GM19043 (cell line): Measurements from ENCODE around the gene FBN2.
"Not testable (repeated sequence)": the region's sequence is repeated elsewhere in the genome, so short reads cannot be mapped to it uniquely, and the experiment has no call there.

Experiments used
- ATAC-seq: cut with Tn5 transposase; IDR thresholded peaks from one replicate; pipeline ENCODE4 v1.9.1; 2021; ENCODE audit warnings: low read depth; ENCODE audit not compliant: unreplicated experiment

The FBN2 gene

DNA sequence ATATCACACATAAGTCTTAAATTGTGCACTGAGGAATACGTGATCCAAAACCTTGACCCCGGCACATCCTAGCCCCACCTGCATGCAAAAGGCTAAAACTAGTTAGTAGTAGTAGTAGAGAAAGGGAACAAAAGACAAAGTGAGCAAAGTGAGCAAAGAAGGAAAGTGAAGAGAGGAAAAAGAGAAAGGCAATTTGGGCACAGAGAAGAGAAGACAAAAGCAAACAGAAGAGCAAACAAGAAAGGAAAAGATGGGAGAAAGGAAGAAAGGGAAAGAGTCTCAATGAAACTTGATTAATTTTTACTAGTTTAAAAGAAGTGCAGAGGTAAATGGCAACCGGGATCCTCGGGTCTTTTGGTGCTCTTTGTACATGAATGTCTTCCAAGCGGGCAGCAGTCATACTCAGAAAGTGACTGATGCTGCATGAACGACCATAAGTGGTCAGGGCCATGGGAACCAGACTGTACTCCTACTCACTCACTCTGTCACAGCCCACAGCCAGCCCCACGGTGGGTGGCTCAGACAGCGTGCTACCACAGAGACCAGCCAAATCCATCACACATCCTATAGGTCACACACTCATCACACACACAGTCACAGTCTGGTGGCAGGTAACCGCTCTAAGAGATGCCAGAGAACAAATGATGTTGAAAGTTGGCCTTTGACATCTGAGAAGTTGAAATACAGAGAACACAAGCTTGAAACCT is 203.9 kb downstream of the FBN2 start:
- no peak for ATAC-seq

DNA sequence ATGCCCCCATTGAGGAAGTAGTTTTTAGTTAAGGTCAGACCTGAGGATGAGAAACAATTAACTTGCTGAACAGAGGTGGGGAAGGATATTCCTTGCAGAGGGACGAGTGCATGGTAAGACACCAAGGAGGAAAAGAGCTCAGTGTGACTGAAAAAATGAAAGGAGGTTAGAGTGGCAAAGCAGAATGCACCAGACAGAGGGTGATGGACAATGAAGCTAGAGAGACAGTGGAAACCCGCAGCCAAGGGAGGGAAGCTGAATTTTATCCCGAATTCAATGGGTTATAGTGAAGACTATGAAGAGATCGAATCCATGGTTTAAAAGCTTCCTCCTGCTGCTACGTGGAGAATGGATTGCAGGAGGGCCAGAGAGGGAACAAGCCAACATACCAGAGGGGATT is 206.8 kb downstream of the FBN2 start:
- ATAC-seq: no peak

DNA sequence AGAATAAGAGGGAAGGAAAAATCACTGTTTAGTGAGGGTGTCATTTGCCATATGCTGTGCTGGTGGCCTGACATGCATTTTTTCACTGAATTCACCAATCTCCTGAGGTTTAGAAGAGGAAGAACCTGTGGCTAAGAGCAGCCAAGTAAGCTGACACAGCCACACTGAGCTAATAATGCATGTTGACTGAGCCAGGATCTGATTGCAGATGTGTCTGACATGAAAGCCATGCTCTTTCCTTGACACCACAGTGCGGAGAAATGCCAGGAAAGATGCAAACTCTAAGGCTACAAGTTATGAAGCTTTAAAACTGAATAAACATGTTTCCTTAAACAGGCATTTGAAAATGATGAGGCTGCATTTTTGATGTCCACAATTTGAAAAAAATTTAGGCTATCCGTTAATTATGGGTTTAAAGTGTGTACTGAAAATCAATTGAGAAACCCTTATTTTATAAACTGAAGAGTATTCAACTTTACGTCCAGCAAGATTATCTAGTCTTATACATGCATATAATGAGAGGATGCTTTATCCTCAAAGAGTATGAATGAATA is 208.6 kb downstream of the FBN2 start:
- no peak for ATAC-seq

GRCh38 chr5:128328446-128328845 is 209.6 kb downstream of the FBN2 start:
- ATAC-seq: no peak

DNA sequence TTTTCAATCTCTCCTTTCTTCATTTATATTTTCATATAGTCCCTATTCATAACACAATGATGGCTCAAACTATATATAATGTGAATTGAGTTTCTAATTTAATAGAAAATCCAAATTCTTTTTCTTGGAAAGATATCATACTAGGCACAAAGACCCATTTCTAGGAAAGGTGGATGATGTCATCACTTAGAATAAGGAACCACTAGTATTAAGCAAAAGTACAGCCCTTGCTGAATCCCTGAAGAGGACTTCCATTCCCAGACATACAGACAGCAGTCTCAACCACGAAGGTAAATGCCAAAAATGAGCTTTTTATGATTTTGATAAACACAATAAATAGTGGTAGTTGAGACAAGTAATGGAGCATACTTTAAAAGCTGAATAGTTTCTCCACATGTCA is 210.0 kb downstream of the FBN2 start:
- no peak for ATAC-seq

DNA sequence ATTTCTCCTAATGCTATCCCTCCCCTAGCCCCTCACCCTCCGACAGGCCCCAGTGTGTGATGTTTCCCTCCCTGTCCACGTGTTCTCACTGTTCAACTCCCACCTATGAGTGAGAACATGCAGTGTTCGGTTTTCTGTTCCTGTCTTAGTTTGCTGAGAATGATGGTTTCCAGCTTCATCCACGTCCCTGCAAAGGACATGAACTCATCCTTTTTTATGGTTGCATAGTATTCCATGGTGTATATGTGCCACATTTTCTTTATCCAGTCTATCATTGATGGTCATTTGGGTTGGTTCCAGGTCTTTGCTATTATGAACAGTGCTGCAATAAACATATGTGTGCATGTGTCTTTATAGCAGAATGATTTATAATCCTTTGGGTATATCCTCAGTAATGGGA is 216.6 kb downstream of the FBN2 start:
- not testable (repeated sequence) for ATAC-seq

DNA sequence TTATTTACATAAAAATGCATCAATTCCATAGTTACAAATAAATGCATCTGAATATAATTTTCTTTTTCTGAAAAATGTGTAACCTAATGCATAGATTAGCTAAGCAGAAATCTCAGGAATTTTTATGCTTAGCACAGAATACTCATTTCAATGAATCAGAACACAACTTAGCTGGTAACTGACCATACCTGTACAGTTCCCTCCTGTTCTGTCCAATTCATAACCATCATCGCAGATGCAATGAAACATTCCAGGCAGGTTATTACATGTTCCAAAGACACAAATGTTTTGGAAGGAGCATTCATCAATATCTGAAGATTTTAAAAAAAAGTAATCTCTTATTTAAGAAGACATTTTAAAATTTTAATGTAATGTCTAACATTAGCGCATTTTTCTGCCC is 219.4 kb downstream of the FBN2 start:
- ATAC-seq: no peak

GRCh38 chr5:128317481-128317880 is 220.6 kb downstream of the FBN2 start:
- no peak for ATAC-seq

DNA sequence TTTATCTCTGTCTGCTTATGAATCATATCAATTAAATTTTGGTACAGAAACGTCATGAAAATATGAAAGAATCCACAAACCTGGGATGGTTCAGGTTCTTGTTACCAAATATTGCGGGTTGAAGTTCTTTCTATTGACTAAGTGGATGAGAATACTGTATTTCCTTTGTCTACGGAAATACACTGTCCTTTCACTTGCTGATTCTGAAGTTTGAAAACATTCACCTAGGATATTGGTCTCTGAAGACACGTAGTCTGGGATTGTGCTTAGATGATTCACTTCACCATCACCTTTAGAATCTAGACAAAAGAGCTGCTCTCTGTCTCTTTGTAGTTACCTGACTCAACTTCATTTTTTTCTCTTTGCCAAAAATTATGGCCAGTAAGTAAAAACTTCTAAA is 222.4 kb downstream of the FBN2 start:
- ATAC-seq: no peak

- no peak for ATAC-seq
Observed at GRCh38 chr5:128305341-128305740, 232.7 kb downstream of the FBN2 start.

GRCh38 chr5:128304791-128305190 is 233.3 kb downstream of the FBN2 start:
- ATAC-seq: no peak

- no peak for ATAC-seq
Observed at GRCh38 chr5:128304088-128304487, 234.0 kb downstream of the FBN2 start.

- ATAC-seq: no peak
Observed at GRCh38 chr5:128303593-128303992, 234.5 kb downstream of the FBN2 start.

DNA sequence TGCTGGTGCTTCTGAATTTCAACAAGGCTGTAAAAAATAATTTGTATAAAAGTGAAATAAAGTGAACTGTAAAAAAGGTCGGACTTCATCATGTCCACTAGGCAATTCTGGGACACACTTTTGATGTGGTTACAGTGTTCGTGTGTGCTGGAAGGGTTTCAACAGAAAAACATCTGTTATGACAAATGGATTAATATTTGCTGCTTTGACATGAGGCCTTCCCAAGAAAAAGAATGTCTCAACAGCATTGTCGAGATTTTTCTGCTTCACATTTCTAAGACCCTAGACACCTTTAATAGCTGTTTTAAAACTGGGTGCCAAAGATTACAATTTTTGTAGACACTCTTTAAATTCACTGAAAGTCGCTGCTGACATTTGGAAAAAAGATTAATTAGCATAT is 237.9 kb downstream of the FBN2 start:
- ATAC-seq: no peak

DNA sequence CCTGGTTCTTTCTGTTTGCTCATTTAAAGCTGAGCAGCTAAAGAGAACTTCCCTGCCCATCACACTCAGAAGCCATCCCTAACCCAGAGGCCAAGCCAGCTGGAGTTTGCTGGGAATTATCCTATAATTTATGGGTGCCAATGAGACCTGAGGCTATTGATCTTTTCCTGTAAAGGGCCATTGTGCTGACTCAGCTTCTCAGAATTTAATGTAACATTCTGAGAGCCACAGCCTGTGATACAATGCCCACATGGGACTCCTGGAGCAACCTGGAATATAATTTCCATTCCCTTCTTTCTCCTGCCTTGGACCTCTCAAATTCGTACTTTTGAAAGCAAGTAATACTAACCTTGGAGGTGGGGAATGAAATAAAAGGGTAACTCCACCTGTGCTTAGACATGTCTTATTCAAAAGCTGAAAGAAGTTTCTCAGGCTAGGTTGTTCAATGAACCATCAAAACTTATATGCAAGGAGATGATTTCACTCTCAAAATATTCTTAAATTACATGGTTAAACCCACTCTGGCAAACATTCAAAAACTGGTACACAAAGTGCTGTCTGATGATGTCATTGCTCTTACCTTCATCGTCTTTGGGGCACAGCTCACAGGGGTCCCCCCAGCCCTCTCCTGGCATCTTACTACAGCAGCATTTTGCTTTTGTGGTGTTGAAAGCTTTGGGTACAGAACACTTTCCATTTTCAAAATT is 247.7 kb downstream of the FBN2 start:
- no peak for ATAC-seq

- ATAC-seq: no peak
Observed at GRCh38 chr5:128287740-128288139, 250.3 kb downstream of the FBN2 start.

DNA sequence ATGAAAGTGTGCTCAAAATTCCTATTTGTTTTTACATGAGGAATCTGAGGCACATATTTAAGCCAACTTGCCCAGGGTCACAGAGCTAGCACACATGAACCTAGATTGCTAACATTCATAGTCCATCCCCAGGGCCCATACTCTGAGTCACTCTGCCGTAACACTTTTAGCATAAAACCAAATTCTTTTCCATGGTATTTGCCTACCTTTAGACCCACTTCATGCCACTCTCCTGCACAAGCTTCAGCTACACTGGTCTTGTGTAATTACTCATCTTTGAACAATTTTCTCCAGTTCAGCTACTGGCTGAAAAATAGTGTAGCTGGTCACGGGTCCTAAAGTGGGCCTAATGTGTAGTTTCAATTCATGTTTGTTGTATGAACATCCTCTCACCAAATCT is 253.8 kb downstream of the FBN2 start:
- ATAC-seq: no peak

DNA sequence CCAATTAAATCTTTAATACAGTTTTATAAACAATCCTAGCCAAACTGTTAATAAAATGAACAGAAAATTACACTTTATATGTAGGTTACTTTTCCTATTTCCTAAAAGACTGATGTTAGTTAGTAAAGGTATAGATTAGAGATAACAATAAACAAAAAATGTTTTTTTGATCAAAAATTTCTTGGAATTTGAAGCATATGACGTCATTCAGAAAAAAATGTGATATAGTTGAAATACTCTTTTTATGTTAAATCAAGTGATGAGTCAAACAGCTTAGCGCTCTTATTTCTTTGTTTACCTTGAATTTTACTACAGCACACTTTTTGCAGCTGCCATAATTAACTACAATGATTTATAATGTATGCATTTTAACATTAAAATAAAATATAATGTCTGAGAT is 258.7 kb downstream of the FBN2 start:
- no peak for ATAC-seq

- no peak for ATAC-seq
Observed at GRCh38 chr5:128276537-128277216, 261.4 kb downstream of the FBN2 start.

- no peak for ATAC-seq
Observed at GRCh38 chr5:128274441-128274840, 263.6 kb downstream of the FBN2 start.

GRCh38 chr5:128273736-128274135 is 264.3 kb downstream of the FBN2 start:
- no peak for ATAC-seq
